AML-193 (cell line): ENCODE measurements around the gene PCP4.
A peak's percentile ranks its signal among the peaks of the same experiment; 100 is the strongest.

Source experiments
- DNase-seq, 2 experiments: peaks; one replicate each; lab custom pipeline; 2025; lab: John Stamatoyannopoulos, UW

Gene PCP4

GRCh38 chr21:39867198-39867650 lies at the start of gene PCP4:
Gene PCP4 (plus strand): TSS chr21:39867438. CDS start chr21:39867502, 64 bp downstream.
- peak; percentile 13 to 27 for DNase-seq

GRCh38 chr21:39818557-39818956 lies 48.7 kb upstream of the PCP4 start:
- no peak for DNase-seq

DNA sequence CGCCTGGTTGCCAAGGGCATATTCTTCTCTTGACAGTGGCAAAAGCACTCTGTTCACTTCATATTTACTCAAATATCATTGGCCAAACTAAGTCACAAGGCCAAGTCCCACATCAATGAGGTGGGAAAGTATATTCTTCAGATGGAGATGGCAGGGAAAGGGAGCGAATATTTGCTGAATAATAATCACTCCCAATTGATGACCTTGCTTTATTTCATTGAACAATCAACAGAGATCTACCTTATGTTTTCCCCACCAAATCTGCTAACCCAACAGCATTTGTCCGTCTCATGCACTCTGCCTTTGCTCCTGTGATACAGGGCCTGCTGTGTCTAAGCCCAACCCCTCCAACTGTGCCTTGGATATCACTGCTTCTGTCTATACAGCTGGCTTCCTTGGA lies 45.2 kb upstream of the PCP4 start:
- no peak for DNase-seq

DNA sequence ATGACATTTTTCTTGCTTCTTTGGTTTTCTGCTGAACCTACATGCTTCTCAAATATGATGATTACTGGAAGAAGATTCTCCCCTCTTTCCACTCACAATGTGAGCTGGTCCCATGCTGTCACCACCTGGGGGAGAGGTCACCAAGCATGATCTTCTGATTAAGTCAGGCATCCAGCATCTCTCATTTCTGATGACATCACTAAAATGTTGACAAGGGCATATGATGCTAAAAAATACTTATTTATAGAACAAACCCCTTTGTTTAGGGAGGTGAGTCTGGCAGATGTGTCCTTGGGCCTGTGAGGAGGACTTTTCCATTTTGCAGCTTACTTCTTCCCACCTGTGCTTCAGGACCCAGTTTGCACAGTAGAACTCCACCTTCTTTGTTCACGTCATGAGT lies 42.0 kb upstream of the PCP4 start:
- no peak for DNase-seq

GRCh38 chr21:39834543-39834942 lies 32.7 kb upstream of the PCP4 start:
- DNase-seq, result no peak

GRCh38 chr21:39837861-39838359 lies 29.3 kb upstream of the PCP4 start:
- no peak for DNase-seq

DNA sequence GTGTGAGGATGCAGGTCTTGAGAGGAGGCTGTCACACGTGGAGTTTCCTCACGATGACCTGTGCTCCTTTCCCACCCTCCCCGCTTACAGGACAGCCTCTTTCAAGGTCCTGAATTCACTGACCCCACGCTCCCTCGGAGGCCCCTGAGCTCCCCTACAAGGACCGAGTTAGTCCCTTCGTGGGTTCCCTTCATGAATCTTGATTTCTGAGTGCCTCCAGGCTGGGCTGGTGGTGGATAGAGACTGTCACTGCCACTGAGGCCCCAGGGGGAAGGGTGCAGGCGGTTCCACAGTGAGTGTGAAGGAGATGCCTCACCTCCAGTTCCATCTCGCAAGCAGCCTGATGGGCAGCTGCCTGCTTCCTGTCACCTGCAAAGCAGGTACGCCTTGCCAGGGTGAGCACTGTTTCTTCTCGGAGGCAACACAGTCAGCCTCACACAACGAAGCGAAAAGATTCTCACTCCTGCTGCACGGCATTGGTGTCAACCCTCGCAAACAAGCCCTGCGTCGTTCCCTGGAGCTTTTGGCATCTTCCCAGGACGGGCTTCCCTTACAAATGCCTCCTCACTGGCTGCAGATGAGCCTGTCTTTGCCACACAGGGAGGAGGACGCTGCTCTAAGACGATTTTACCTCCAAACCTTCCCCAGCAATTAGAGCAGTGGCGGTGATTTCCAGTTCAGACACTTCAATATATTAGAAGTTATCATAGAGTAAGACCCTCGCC lies 26.7 kb upstream of the PCP4 start:
- DNase-seq, result no peak

- no peak for DNase-seq
These were observed 24.3 kb upstream of the PCP4 start for GRCh38 chr21:39842741-39843459.

- no peak for DNase-seq
These were observed 23.8 kb upstream of the PCP4 start for GRCh38 chr21:39843483-39843882.

DNA sequence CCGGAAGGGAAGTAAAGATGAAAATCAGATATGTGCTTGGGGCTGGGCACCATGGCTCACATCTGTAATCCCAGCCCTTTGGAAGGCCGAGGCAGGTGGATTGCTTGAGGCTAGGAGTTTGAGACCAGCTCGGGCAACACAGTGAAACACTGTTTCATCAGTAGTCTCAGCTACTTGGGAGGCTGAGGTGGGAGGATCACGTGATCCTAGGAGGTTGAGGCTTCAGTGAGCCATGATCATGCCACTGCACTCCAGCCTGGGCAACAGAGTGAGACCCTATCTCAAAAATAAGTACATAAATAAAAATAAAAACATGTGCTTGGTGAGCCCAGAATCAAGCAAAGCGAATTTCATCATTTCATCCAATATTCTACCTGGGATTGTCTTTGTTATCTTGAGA lies 23.3 kb upstream of the PCP4 start:
- no peak for DNase-seq

GRCh38 chr21:39845571-39846130 lies 21.6 kb upstream of the PCP4 start:
- DNase-seq, result no peak

DNA sequence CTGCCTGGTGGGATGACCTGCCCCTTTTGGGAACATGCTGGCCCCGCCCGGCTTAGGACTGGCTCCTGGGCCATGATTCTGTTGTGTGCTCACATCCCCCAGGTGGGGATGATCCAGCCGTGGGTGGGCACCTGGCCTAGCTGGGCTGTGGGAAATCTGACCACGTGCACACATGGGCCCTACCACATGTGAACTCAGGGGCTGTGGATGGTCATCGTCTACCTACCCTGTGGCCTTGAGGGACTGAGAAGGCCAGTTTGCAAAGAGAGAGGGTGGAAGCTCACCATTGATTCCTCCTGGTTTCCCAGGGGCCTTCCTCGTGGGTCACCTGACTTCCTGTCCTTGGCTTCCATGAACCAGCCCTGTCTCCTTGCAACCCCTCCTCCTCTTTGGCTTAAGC lies 19.4 kb upstream of the PCP4 start:
- DNase-seq, result no peak

GRCh38 chr21:39849014-39849655 lies 18.1 kb upstream of the PCP4 start:
- DNase-seq, result no peak

GRCh38 chr21:39850333-39850732 lies 16.9 kb upstream of the PCP4 start:
- DNase-seq, result no peak

GRCh38 chr21:39851002-39851618 lies 16.1 kb upstream of the PCP4 start:
- DNase-seq, result no peak

DNA sequence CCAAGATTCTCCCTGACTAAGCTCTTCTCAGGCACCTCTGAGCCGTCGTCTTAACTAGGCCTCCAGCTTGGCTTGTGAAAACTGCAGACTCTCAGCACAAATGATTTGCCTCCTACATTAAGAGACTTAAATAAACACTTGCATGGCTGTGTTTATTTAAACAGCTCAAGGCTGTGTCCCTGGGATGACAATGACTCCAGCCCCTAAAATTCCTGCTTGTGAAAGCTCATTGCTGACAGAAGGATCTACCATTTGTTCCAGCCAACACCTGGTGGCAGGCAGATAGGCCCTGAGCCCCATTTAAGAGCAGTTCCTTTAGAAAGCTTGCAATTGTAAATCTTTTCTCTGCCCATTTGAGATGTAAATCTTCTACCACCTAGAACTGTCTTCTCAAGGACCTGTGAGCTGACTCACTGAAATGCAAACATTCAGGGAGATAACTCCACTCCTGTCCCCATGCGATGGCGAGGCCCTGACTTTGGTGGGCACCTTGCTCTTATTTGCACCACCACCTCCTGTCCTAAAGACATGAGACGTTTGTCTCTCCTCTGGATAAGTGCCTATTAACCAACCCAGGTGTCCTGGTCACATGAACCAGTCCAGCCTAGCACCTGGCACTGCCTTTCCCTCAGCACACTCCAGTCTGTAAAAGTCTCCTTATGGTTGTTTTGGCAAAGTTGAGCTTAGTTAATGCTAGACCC lies 15.1 kb upstream of the PCP4 start:
- no peak for DNase-seq

DNA sequence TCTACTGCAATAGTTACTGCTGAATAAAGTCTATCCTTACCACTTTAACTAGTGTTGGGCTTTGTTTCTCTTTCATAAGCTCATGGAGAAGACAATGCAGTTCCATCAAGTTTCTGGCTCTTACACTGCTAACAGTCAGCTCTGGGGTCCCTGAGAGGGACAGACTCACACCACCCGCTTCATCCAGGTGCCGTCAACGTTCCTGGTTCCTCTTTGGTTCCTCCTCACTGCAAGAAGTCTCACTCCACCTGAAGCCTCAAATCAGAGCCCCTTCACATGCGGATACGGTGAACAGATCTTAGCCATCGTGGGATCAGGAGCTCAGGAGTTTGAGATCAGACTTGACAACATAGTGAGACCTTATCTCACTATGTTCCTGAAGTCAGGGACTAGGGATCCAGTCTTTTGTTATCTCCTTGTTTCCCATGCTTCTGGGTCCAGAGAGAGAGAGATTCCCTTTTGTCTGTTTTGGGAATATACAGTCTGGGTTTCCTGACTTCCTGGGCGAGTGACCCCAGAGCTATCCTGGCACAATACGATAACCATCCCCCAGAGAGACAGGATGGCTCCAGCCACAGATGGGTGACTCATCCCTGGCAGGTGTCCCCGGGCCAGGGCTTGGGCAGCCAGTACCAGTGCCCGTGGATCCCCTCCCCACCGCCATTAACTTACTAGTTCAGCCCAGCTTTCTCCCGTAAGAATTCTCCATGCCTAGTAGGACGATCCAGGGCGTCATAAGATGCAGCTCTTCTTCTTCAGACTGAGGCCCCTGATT lies 14.3 kb upstream of the PCP4 start:
- no peak for DNase-seq

DNA sequence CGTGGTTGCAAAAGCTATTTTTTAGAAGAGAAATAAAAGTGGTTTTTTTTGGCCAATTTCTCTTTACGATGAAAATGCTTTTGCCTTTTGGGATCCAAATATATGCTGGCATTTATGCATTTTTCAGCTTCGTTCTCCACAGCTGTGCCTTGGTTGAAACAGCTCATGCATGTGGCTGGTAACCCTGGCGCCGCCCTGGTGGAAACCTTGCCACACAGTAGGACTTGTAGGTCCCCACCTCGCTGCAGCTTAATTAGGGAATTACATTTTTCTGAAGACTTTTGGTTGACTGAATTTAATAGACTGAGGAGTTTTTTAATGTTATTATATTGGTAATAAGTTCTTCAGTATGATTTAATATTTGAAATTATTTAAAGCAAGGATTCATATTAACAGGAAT lies 12.7 kb upstream of the PCP4 start:
- no peak for DNase-seq

- no peak for DNase-seq
These were observed 11.6 kb upstream of the PCP4 start for GRCh38 chr21:39855595-39855994.

- no peak for DNase-seq
These were observed 6.6 kb upstream of the PCP4 start for GRCh38 chr21:39860600-39860999.

GRCh38 chr21:39863111-39863510 lies 4.1 kb upstream of the PCP4 start:
- DNase-seq, result no peak
